IPS-15b (cell line): ENCODE results near the gene HSPA9.

Source experiments
- H3K27me3 ChIP-seq: one replicate; pipeline ENCODE4 v1.6.1; 2013; ENCODE audit warnings: low read length; ENCODE audit not compliant: control insufficient read depth, insufficient read depth
- H3K36me3 ChIP-seq: one replicate; pipeline ENCODE4 v1.6.1; 2013; ENCODE audit warnings: low read length; ENCODE audit not compliant: control insufficient read depth, insufficient read depth
- H3K4me1 ChIP-seq: one replicate; pipeline ENCODE4 v1.6.1; 2013; ENCODE audit warnings: mild to moderate bottlenecking, low read length; ENCODE audit not compliant: control insufficient read depth, insufficient read depth
- H3K4me3 ChIP-seq: one replicate; pipeline ENCODE4 v1.5.1; 2013; ENCODE audit warnings: low read depth, low read length
- H3K9ac ChIP-seq: one replicate; pipeline ENCODE4 v1.6.1; 2013; ENCODE audit warnings: low read depth, mild to moderate bottlenecking, low read length
- H3K9me3 ChIP-seq: one replicate; pipeline ENCODE4 v1.6.1; 2013; ENCODE audit warnings: mild to moderate bottlenecking, low read length; ENCODE audit not compliant: control insufficient read depth, insufficient read depth

The HSPA9 gene

GRCh38 chr5:138575194-138576015, at the start of gene HSPA9:
Gene HSPA9, minus strand, starts transcription at chr5:138575401. Its CDS starts 83 bp downstream, at chr5:138575318.
- peaks cover 2% of the 10 kb centered on the region for H3K4me1 ChIP-seq
- H3K27me3 ChIP-seq, result no peaks in the 10 kb centered on the region
- H3K36me3 ChIP-seq, result peaks cover 26% of the 10 kb centered on the region
- peak within 1 kb of the TSS; percentile 100 for H3K9ac ChIP-seq
- no peaks in the 10 kb centered on the region for H3K9me3 ChIP-seq
- H3K4me3 ChIP-seq, result peak within 1 kb of the TSS; percentile 84

- Histone ChIP-seq H3K36me3 (no peaks in the 10 kb centered on the region), H3K4me1 (no peaks in the 10 kb centered on the region), H3K4me3 (no peak overlapping the region), H3K9ac (no peak overlapping the region), H3K27me3 (no peaks in the 10 kb centered on the region), H3K9me3 (no peaks in the 10 kb centered on the region)
Observed at GRCh38 chr5:138623053-138623452, 47.9 kb upstream of the HSPA9 start.

GRCh38 chr5:138622051-138622450, 46.9 kb upstream of the HSPA9 start:
- Histone ChIP-seq H3K9me3 (no peaks in the 10 kb centered on the region), H3K36me3 (no peaks in the 10 kb centered on the region), H3K27me3 (no peaks in the 10 kb centered on the region), H3K9ac (no peak overlapping the region), H3K4me3 (no peak overlapping the region), H3K4me1 (no peaks in the 10 kb centered on the region)

- Histone ChIP-seq H3K9ac (no peak overlapping the region), H3K27me3 (no peaks in the 10 kb centered on the region), H3K36me3 (no peaks in the 10 kb centered on the region), H3K4me3 (no peak overlapping the region), H3K9me3 (no peaks in the 10 kb centered on the region), H3K4me1 (no peaks in the 10 kb centered on the region)
Observed at GRCh38 chr5:138620663-138621224, 45.5 kb upstream of the HSPA9 start.

- H3K36me3 ChIP-seq, result no peaks in the 10 kb centered on the region
- no peak overlapping the region for H3K4me3 ChIP-seq
- H3K4me1 ChIP-seq, result peaks cover 3% of the 10 kb centered on the region
- H3K9ac ChIP-seq, result no peak overlapping the region
- no peaks in the 10 kb centered on the region for H3K9me3 ChIP-seq
- H3K27me3 ChIP-seq, result no peaks in the 10 kb centered on the region
Observed at GRCh38 chr5:138616508-138616907, 41.3 kb upstream of the HSPA9 start.

GRCh38 chr5:138615461-138615860, 40.3 kb upstream of the HSPA9 start:
- Histone ChIP-seq H3K36me3 (no peaks in the 10 kb centered on the region), H3K27me3 (no peaks in the 10 kb centered on the region), H3K4me1 (peaks cover 6% of the 10 kb centered on the region), H3K9me3 (no peaks in the 10 kb centered on the region), H3K9ac (no peak overlapping the region), H3K4me3 (no peak overlapping the region)

GRCh38 chr5:138611678-138612218, 36.5 kb upstream of the HSPA9 start:
- H3K9ac ChIP-seq, result peak overlapping the region; percentile 14
- H3K36me3 ChIP-seq, result no peaks in the 10 kb centered on the region
- no peaks in the 10 kb centered on the region for H3K27me3 ChIP-seq
- peaks cover 12% of the 10 kb centered on the region for H3K4me1 ChIP-seq
- H3K9me3 ChIP-seq, result no peaks in the 10 kb centered on the region
- H3K4me3 ChIP-seq, result peak overlapping the region; percentile 62

- H3K9ac ChIP-seq, result peak overlapping the region; percentile 14
- peak overlapping the region; percentile 62 for H3K4me3 ChIP-seq
Observed at GRCh38 chr5:138610918-138611677, 35.9 kb upstream of the HSPA9 start.

GRCh38 chr5:138610415-138610917, 35.3 kb upstream of the HSPA9 start:
- Histone ChIP-seq H3K4me1 (peaks cover 12% of the 10 kb centered on the region), H3K9me3 (no peaks in the 10 kb centered on the region), H3K27me3 (no peaks in the 10 kb centered on the region), H3K4me3 (peak overlapping the region; percentile 62), H3K9ac (peak overlapping the region; percentile 14), H3K36me3 (no peaks in the 10 kb centered on the region)

More at GRCh38 chr5:138610918-138611677, 35.9 kb upstream of the HSPA9 start:
- Histone ChIP-seq H3K36me3 (no peaks in the 10 kb centered on the region), H3K27me3 (no peaks in the 10 kb centered on the region), H3K4me1 (peaks cover 12% of the 10 kb centered on the region), H3K9me3 (no peaks in the 10 kb centered on the region)

- no peak overlapping the region for H3K9ac ChIP-seq
- no peak overlapping the region for H3K4me3 ChIP-seq
Observed at GRCh38 chr5:138606378-138607064, 31.3 kb upstream of the HSPA9 start.

More at GRCh38 chr5:138606378-138607064, 31.3 kb upstream of the HSPA9 start:
- Histone ChIP-seq H3K9me3 (no peaks in the 10 kb centered on the region), H3K27me3 (no peaks in the 10 kb centered on the region), H3K36me3 (no peaks in the 10 kb centered on the region), H3K4me1 (peaks cover 9% of the 10 kb centered on the region)
